GM13977 (cell line): ENCODE data around the gene KDM8.
"Not testable (repeated sequence)": the region's sequence is repeated elsewhere in the genome, so short reads cannot be mapped to it uniquely, and the experiment has no call there.

Experiments
- DNase-seq: peaks from one replicate; pipeline ENCODE4 v3.0.0; 2012; ENCODE audit warnings: low spot score
- in situ Hi-C: fragments of 300-500 bp; cut with MboI; formaldehyde crosslinking; loops from one replicate; pipeline ENCODE4 v1.12.0; 2022; ENCODE audit warnings: low sequenced_read_pairs, low pct_unique_long_range_greater_than_20kb, mixed read lengths, inconsistent platforms; ENCODE audit not compliant: unreplicated experiment
- TF ChIP-seq, protein P1 (sequence below): IDR thresholded peaks from 2 replicates; pipeline ENCODE4 v1.5.1; 2012; ENCODE audit warnings: mild to moderate bottlenecking, control low read depth; ENCODE audit not compliant: insufficient read depth; ENCODE audit errors: extremely low read depth, missing control alignments

The KDM8 gene

DNA sequence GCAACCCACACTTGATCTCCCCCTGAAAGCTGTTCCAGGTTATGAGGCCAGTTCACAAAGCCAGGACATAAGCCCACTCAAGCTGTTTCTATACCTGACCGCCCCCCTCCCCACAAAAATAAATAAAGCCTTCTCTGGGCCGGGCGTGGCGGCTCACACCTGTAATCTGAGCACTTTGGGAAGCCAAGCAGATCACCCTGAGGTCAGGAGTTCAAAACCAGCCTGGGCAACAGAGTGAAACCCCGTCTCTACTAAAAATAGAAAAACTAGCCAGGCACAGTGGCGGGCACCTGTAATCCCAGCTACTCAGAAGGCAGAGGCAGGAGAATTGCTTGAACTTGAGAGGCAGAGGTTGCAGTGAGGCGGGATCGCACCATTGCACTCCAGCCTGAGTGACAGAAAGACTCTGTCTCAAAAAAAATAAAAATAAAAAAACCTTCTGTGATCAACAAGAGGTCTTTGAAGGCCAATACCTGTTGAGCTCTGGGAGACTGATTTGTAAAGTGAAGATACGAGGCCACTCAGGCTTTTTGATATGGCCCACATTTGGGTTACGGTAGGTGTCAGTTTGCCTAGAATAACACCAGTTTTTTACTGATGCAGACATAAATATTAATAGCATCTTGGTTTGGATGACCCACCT is 2.2 kb downstream of the KDM8 start:
- in situ Hi-C loops, result no loop called here
- no peak for DNase-seq
- TF ChIP-seq, protein P1, sequence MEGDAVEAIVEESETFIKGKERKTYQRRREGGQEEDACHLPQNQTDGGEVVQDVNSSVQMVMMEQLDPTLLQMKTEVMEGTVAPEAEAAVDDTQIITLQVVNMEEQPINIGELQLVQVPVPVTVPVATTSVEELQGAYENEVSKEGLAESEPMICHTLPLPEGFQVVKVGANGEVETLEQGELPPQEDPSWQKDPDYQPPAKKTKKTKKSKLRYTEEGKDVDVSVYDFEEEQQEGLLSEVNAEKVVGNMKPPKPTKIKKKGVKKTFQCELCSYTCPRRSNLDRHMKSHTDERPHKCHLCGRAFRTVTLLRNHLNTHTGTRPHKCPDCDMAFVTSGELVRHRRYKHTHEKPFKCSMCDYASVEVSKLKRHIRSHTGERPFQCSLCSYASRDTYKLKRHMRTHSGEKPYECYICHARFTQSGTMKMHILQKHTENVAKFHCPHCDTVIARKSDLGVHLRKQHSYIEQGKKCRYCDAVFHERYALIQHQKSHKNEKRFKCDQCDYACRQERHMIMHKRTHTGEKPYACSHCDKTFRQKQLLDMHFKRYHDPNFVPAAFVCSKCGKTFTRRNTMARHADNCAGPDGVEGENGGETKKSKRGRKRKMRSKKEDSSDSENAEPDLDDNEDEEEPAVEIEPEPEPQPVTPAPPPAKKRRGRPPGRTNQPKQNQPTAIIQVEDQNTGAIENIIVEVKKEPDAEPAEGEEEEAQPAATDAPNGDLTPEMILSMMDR, result no peak

DNA sequence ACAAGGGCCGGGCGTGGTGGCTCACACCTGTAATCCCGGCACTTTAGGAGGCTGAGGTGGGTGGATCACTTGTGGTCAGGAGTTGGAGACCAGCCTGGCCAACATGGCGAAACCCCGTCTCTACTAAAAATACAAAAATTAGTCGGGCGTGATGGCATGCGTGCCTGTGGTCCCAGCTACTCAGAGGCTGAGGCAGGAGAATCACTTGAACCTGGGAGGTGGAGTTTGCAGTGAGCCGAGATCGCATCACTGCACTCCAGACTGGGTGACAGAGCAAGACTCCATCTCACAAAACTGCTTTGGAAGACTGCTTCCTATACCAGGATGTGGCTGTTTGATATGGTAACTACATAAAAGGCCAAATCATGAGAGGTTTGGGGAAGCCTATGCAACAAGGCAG is 3.8 kb downstream of the KDM8 start:
- DNase-seq, in situ Hi-C loops: not testable (repeated sequence)

DNA sequence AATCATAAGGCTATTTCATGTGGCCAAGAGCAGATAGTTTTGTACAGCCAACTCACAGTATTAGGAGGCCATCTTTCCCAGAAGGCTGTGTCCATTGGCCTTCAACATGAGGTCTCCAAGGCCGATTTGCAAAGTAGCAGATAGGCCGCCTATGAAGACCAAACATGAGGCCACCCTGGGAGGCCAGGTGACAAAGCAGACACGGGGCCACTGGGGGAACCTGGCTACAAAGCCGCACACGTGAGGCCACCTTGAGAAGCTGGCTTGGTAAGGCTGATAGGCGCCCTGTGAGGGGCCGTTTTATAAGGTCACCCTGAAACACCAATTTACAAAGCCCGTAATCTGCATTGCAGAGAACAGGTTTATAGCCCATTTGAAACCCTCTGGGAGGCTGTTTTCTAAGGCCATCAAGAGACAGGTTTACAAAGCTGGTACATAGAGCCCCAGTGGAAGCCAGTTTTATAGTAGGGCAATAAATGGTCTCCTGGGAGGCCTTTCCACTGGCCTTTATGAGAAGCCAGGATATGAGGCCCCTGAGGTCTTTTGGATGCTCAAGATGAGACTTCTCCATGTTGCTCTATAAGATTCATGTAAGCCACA is 4.9 kb downstream of the KDM8 start:
- TF ChIP-seq, protein P1, result no peak
- in situ Hi-C loops, result no loop called here
- no peak for DNase-seq

DNA sequence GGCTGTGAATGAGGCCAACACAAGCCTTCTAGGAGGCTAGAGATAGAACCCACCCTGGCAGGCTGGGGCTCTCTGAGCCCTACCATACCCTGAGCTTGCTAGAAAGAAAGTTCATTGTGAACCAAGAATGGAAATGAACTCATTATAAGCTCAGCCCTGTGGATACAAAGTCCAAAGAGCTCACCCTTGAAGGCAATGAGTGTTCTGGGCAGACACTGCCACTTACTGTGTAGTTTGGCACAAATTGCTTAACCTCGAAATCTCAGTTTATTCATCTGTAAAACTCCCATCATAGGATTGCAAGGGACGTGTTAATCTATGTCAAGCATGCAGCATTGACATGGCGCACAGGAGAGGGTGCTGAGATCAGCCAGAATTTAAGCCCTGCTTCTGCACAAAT is 5.5 kb downstream of the KDM8 start:
- TF ChIP-seq, protein P1, result no peak
- in situ Hi-C loops, result no loop called here
- DNase-seq, result no peak

DNA sequence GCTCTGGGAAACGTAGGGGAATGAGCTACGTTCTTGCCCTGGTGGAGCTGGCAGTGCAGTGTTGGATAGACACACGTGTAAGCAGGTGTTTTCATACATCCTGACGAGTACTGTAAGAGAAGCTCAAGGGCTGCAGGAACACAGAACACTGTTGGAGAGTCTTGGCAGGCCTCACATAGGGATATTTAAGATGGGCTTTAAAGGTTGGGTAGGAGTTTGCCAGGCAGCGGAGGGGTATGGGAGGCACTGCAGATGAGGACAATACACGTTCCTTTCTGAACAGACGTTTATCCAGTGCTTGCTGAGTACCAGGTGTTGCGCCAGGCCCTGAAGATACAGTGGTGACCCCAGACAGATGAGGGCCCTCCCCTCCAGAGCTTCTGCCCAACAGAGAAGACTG is 6.3 kb downstream of the KDM8 start:
- in situ Hi-C loops, result no loop called here
- TF ChIP-seq, protein P1, result no peak
- DNase-seq, result no peak

DNA sequence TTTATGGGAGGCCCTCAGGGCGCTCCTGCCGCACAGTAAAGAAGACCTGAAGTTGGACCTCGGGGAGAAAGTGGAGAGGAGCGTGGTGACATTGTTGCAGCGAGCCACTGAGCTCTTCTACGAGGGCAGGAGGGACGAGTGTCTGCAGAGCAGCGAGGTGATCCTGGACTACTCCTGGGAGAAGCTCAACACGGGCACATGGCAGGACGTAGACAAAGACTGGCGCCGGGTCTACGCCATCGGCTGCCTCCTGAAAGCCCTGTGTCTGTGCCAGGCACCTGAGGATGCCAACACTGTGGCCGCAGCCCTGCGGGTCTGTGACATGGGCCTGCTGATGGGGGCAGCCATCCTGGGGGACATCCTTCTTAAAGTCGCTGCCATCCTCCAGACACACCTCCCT is 6.8 kb downstream of the KDM8 start:
- TF ChIP-seq, protein P1, result no peak
- in situ Hi-C loops, result no loop called here
- DNase-seq, result no peak

DNA sequence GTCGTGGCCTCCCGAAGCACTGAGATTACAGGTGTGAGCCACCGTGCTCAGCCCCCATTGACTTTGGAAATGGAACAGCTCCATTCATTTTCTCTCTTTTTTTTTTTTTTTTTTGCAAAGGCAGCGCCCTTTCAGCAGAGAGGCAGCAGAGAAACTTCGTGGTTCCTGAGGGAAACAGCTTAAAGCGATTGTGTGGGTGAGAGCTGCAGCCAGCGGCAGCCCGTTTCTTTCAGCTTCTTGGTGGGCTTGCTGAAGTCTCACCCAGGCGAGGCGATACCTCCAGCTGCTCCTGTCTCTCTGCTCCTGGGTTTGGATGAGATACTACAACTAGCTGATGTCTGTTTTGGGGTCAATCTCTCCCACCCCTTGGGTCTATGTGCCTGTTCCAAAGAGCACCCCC is 7.7 kb downstream of the KDM8 start:
- TF ChIP-seq, protein P1, result no peak
- no peak for DNase-seq
- in situ Hi-C loops, result no loop called here
